H9 (cell line): ENCODE data around the gene DNAJC17. TPM values are rescaled to one million over a fixed set of nuclear protein-coding genes. Genes with fewer than 3 reads are reported as not detected.

Experiments used
- DNase-seq: peaks from one replicate; pipeline ENCODE4 v3.0.0-alpha.2; 2017
- H2AFZ ChIP-seq: one replicate; pipeline ENCODE4 v1.6.1; 2013; ENCODE audit warnings: mild to moderate bottlenecking, low read length, control low read depth, moderate library complexity
- H2AK5ac ChIP-seq: 2 replicates; pipeline ENCODE4 v1.6.1; 2013; ENCODE audit warnings: low read length, control low read depth, mixed read lengths; ENCODE audit not compliant: insufficient read length
- H2BK120ac ChIP-seq: one replicate; pipeline ENCODE4 v1.6.1; 2013; ENCODE audit warnings: low read depth, mild to moderate bottlenecking, low read length, control low read depth, inconsistent platforms; ENCODE audit not compliant: poor library complexity, severe bottlenecking
- H2BK12ac ChIP-seq: 2 replicates; pipeline ENCODE4 v1.6.1; 2013; ENCODE audit warnings: low read length, control low read depth, mixed read lengths, low read depth; ENCODE audit not compliant: insufficient read length
- H2BK15ac ChIP-seq: 2 replicates; pipeline ENCODE4 v1.6.1; 2013; ENCODE audit warnings: low read depth, low read length, control low read depth
- H2BK20ac ChIP-seq: one replicate; pipeline ENCODE4 v1.6.1; 2013; ENCODE audit warnings: low read depth, mild to moderate bottlenecking, low read length, control low read depth, inconsistent platforms; ENCODE audit not compliant: poor library complexity, severe bottlenecking
- H2BK5ac ChIP-seq: 2 replicates; pipeline ENCODE4 v1.6.1; 2013; ENCODE audit warnings: low read length, control low read depth, mixed read lengths; ENCODE audit not compliant: insufficient read length
- H3K14ac ChIP-seq: 2 replicates; pipeline ENCODE4 v1.6.1; 2013; ENCODE audit warnings: low read length, control low read depth; ENCODE audit not compliant: insufficient read depth
- H3K18ac ChIP-seq: 2 replicates; pipeline ENCODE4 v1.6.1; 2013; ENCODE audit warnings: low read depth, mild to moderate bottlenecking, mixed read lengths, low read length, control low read depth; ENCODE audit not compliant: insufficient read length
- H3K23ac ChIP-seq: 2 replicates; pipeline ENCODE4 v1.6.1; 2013; ENCODE audit warnings: low read length, control low read depth, mixed read lengths, low read depth; ENCODE audit not compliant: insufficient read length
- H3K23me2 ChIP-seq: 2 replicates; pipeline ENCODE4 v1.6.1; 2013; ENCODE audit warnings: low read depth, mild to moderate bottlenecking, mixed read lengths, low read length, control low read depth; ENCODE audit not compliant: insufficient read length, poor library complexity, severe bottlenecking
- H3K27ac ChIP-seq: 2 replicates; pipeline ENCODE4 v1.5.1; 2013; ENCODE audit warnings: low read length, control low read depth, mixed read lengths, low read depth; ENCODE audit not compliant: insufficient read length
- H3K27me3 ChIP-seq: 2 replicates; pipeline ENCODE4 v1.6.1; 2013; ENCODE audit warnings: low read length, control low read depth, inconsistent platforms; ENCODE audit not compliant: insufficient read depth
- H3K4ac ChIP-seq: 2 replicates; pipeline ENCODE4 v1.6.1; 2013; ENCODE audit warnings: low read depth, mild to moderate bottlenecking, control low read depth, inconsistent platforms, low read length, moderate library complexity
- H3K4me1 ChIP-seq: 2 replicates; pipeline ENCODE4 v1.6.1; 2013; ENCODE audit warnings: low read length, control low read depth, inconsistent platforms; ENCODE audit not compliant: insufficient read depth
- H3K4me2 ChIP-seq: 2 replicates; pipeline ENCODE4 v1.6.1; 2013; ENCODE audit warnings: low read length, control low read depth, mixed read lengths; ENCODE audit not compliant: insufficient read length, insufficient read depth
- H3K56ac ChIP-seq: 2 replicates; pipeline ENCODE4 v1.6.1; 2013; ENCODE audit warnings: low read depth, mild to moderate bottlenecking, mixed read lengths, low read length, control low read depth; ENCODE audit not compliant: insufficient read length
- H3K79me1 ChIP-seq: 2 replicates; pipeline ENCODE4 v1.6.1; 2013; ENCODE audit warnings: low read depth, mild to moderate bottlenecking, moderate library complexity, low read length, control low read depth, inconsistent platforms; ENCODE audit not compliant: insufficient read depth, poor library complexity, severe bottlenecking
- H3K79me2 ChIP-seq: 2 replicates; pipeline ENCODE4 v1.6.1; 2013; ENCODE audit warnings: low read length, control low read depth, inconsistent platforms; ENCODE audit not compliant: insufficient read depth
- H3K9ac ChIP-seq: 2 replicates; pipeline ENCODE4 v1.6.1; 2013; ENCODE audit warnings: low read length, control low read depth, mixed read lengths; ENCODE audit not compliant: insufficient read length; ENCODE audit errors: extremely low read depth
- H3K9me3 ChIP-seq: one replicate; pipeline ENCODE4 v1.6.1; 2013; ENCODE audit warnings: low read depth, low read length, inconsistent platforms; ENCODE audit not compliant: control insufficient read depth
- H3T11ph ChIP-seq: one replicate; pipeline ENCODE4 v1.6.1; 2013; ENCODE audit warnings: mild to moderate bottlenecking, low read length, control low read depth, inconsistent platforms
- H4K20me1 ChIP-seq: one replicate; pipeline ENCODE4 v1.6.1; 2013; ENCODE audit not compliant: control insufficient read depth, insufficient read length, insufficient read depth
- H4K5ac ChIP-seq: 2 replicates; pipeline ENCODE4 v1.6.1; 2013; ENCODE audit warnings: low read depth, mild to moderate bottlenecking, mixed read lengths, low read length, control low read depth; ENCODE audit not compliant: insufficient read length
- H4K8ac ChIP-seq: replicated peaks from 2 replicates; pipeline ENCODE4 v1.6.1; 2013; ENCODE audit warnings: low read length, control low read depth, mixed read lengths, low read depth; ENCODE audit not compliant: insufficient read length
- H4K91ac ChIP-seq: 2 replicates; pipeline ENCODE4 v1.6.1; 2013; ENCODE audit warnings: low read depth, mild to moderate bottlenecking, moderate library complexity, mixed read lengths, low read length, control low read depth; ENCODE audit not compliant: insufficient read length
- H3K27ac Mint-ChIP-seq, 3 experiments: 2 replicates in 2 of 3; 3 replicates in 1 of 3; pipeline ENCODE4 v1.8.0; 2020 to 2021; ENCODE audit warnings: mixed read lengths in 3 of 3, mild to moderate bottlenecking in 1 of 3, moderate library complexity in 1 of 3
- H3K27me3 Mint-ChIP-seq: 2 replicates; pipeline ENCODE4 v1.8.0; 2021; ENCODE audit warnings: low read depth, mild to moderate bottlenecking, moderate library complexity, mixed read lengths
- H3K36me3 Mint-ChIP-seq, 3 experiments: 2 replicates in 2 of 3; 3 replicates in 1 of 3; pipeline ENCODE4 v1.8.0; 2020 to 2021; ENCODE audit warnings: low read depth in 3 of 3, mixed read lengths in 3 of 3; ENCODE audit not compliant: insufficient read depth in 1 of 3
- H3K4me1 Mint-ChIP-seq, 2 experiments: 2 replicates each; pipeline ENCODE4 v1.8.0; 2020; ENCODE audit warnings: mixed read lengths in 2 of 2
- H3K4me3 Mint-ChIP-seq, 2 experiments: 2 replicates in 1 of 2; 3 replicates in 1 of 2; pipeline ENCODE4 v1.8.0; 2020 to 2021; ENCODE audit warnings: mild to moderate bottlenecking in 2 of 2, mixed read lengths in 2 of 2, moderate library complexity in 1 of 2
- H3K9me3 Mint-ChIP-seq, 2 experiments: 2 replicates in 1 of 2; 3 replicates in 1 of 2; pipeline ENCODE4 v1.8.0; 2020; ENCODE audit warnings: mild to moderate bottlenecking in 2 of 2, mixed read lengths in 2 of 2, moderate library complexity in 1 of 2
- CTCF ChIP-seq: fragments of 200-600 bp; sonication (generic); conservative IDR thresholded peaks from 3 replicates; pipeline ENCODE4 v1.8.0; 2021; ENCODE audit warnings: antibody characterized with exemption, mild to moderate bottlenecking
- WGBS: extraction: QIAGEN DNeasy Blood & Tissue Kit; methylation state at CpG from one replicate; pipeline ENCODE4 v1.1.7; 2013; ENCODE audit warnings: missing lambda C conversion rate, low lambda C conversion rate, mixed read lengths; ENCODE audit not compliant: insufficient read length; ENCODE audit errors: extremely low coverage; 5-methylcytosine and 5-hydroxymethylcytosine counted together
- total RNA-seq: library from RNA; stranded (reverse); gene quantifications from 2 replicates; pipeline ENCODE4 v1.2.1, GENCODE V29; 2021

The DNAJC17 gene
- total RNA-seq, 1 experiment from 2014 or later: 38.3 TPM

- H3K79me1 ChIP-seq: no peaks in the 10 kb centered on the region
Observed at GRCh38 chr15:40751745-40752144, 55.5 kb downstream of the DNAJC17 start.

More at GRCh38 chr15:40751745-40752144, 55.5 kb downstream of the DNAJC17 start:
- H3K27ac ChIP-seq: no peak overlapping the region
- WGBS: no CpG with 5 or more reads among the region's 12 CpGs
- TF ChIP-seq CTCF: no peak
- H2BK20ac ChIP-seq: no peak overlapping the region
- DNase-seq: no peak
- H2AFZ ChIP-seq: no peak overlapping the region
- no peak overlapping the region for H4K91ac ChIP-seq
- H4K20me1 ChIP-seq: no peaks in the 10 kb centered on the region
- no peak overlapping the region for H3K23ac ChIP-seq
- peaks cover 10 to 20% of the 10 kb centered on the region in 2 experiments for H3K4me1 Mint-ChIP-seq
- H3K9me3 ChIP-seq: no peaks in the 10 kb centered on the region
- H3K27me3 Mint-ChIP-seq: no peaks in the 10 kb centered on the region
- no peaks in the 10 kb centered on the region for H3K27me3 ChIP-seq
- no peak overlapping the region for H3K56ac ChIP-seq
- no peak overlapping the region for H4K8ac ChIP-seq
- H2AK5ac ChIP-seq: no peak overlapping the region
- peaks cover 3% of the 10 kb centered on the region for H3K23me2 ChIP-seq
- H3K27ac Mint-ChIP-seq: no peak overlapping the region
- H2BK15ac ChIP-seq: no peak overlapping the region
- no peak overlapping the region for H3K14ac ChIP-seq
- no peak overlapping the region for H3K4me3 Mint-ChIP-seq
- no peak overlapping the region for H3K4me2 ChIP-seq
- no peaks in the 10 kb centered on the region for H3K9me3 Mint-ChIP-seq
- no peak overlapping the region for H2BK5ac ChIP-seq
- no peak overlapping the region for H3K4ac ChIP-seq
- no peaks in the 10 kb centered on the region for H3K4me1 ChIP-seq
- no peak overlapping the region for H4K5ac ChIP-seq
- no peak overlapping the region for H2BK120ac ChIP-seq
- peaks cover 4 to 20% (median 14%) of the 10 kb centered on the region in 3 experiments; a peak in 5 of 7 replicates for H3K36me3 Mint-ChIP-seq
- H3K79me2 ChIP-seq: no peaks in the 10 kb centered on the region
- H3K18ac ChIP-seq: no peak overlapping the region
- H3K9ac ChIP-seq: no peak overlapping the region
- H3T11ph ChIP-seq: no peak overlapping the region
- no peak overlapping the region for H2BK12ac ChIP-seq
